Measurements from ENCODE around the gene B4GALNT2. TPM values are rescaled to one million over a fixed set of nuclear protein-coding genes. Genes with fewer than 3 reads are reported as not detected.

The B4GALNT2 gene
- total RNA-seq, 2 donors from 2014 or later: not detected

DNA sequence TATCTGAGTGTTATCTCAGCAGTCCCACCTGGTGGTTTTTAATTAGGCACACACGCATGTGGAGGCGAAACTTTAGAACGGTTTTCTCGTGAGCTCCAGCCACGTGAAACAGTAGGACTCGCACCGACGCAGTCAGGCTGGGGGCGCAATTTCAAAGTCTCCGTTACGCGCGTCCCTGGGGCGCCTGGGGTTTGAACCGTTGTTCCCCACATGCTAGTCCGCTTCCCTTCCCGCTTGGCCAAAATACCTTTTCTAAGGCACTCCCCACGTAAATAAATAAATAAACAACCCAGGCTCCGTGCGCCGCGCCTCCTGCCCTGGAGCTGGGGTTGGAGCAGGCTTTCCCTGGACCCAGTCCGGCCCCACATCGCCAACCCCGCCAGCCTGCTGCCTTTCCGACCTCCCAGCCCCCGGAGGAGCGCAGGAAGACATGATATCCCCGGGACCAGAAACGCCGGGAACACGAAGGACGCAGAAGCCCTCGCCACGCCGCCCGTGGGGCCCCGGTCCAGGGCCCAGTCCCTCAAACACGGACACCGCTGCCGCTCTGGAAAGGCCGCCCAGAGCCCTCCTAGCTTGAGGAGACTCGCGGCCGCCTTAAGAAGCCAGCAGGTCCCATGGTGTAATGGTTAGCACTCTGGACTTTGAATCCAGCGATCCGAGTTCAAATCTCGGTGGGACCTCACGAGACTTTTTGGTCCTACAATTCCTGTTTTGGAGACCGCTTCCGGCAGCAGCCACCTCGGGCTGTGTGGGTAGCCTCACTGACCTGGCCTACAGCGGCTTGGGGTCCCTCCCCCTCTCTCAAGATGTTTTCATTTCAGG is 59.6 kb downstream of the B4GALNT2 start:
- H3K4me1 Mint-ChIP-seq (ENCODE audit: low read depth): peaks cover 53% of the 10 kb centered on the region
- H3K9me3 Mint-ChIP-seq: no peaks in the 10 kb centered on the region
- no peaks in the 10 kb centered on the region for H3K27me3 Mint-ChIP-seq (ENCODE audit: low read depth)

GRCh38 chr17:49193513-49194296 is 61.1 kb downstream of the B4GALNT2 start:
- DNase-seq: peak in 1 of 2 donors; percentile 18
- ATAC-seq (replicated peaks in 1 of 2): no peak
- peak overlapping the region; percentile 93 to 98 for H3K4me3 Mint-ChIP-seq
- H3K27ac Mint-ChIP-seq: peak overlapping the region; percentile 99
- no peaks in the 10 kb centered on the region for H3K9me3 Mint-ChIP-seq
- H3K4me1 Mint-ChIP-seq (ENCODE audit: low read depth): peaks cover 53% of the 10 kb centered on the region
- no peaks in the 10 kb centered on the region for H3K27me3 Mint-ChIP-seq (ENCODE audit: low read depth)
- H3K36me3 Mint-ChIP-seq (ENCODE audit: insufficient read depth in 2 of 2): no peaks in the 10 kb centered on the region

More for the DNA sequence above, 59.6 kb downstream of the B4GALNT2 start:
- H3K4me3 Mint-ChIP-seq: peak overlapping the region; percentile 93 to 98
- peak; percentile 84 to 94 for DNase-seq
- no peaks in the 10 kb centered on the region for H3K36me3 Mint-ChIP-seq (ENCODE audit: insufficient read depth in 2 of 2)
- H3K27ac Mint-ChIP-seq: peak overlapping the region; percentile 99
- ATAC-seq (replicated peaks in 1 of 2): peak; percentile 42 to 72

- ATAC-seq (replicated peaks in 1 of 2): no peak
- H3K36me3 Mint-ChIP-seq (ENCODE audit: insufficient read depth in 2 of 2): no peaks in the 10 kb centered on the region
- H3K27ac Mint-ChIP-seq: no peak overlapping the region
Observed at GRCh38 chr17:49194297-49194607, 61.7 kb downstream of the B4GALNT2 start.

DNA sequence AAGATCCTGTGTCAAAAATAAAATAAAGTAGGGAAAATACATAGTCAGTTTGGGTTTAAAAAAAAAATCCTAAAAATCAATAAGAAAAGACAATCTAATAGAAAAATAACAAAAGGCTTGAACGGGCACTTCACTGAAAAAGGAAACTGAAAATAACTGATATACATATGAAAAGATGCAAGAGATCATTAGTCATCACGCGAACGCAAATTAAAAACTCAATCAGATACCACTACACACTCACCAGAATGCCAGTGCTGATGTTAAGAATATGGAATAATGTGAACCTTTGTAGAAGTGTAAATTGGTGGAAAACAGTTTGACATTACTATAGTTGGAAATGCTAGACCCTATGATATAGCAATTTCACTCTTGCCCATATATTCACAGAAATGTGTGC is 63.2 kb downstream of the B4GALNT2 start:
- peak overlapping the region; percentile 41 to 54 for H3K4me3 Mint-ChIP-seq
- H3K4me1 Mint-ChIP-seq (ENCODE audit: low read depth): peaks cover 49% of the 10 kb centered on the region

More at GRCh38 chr17:49194297-49194607, 61.7 kb downstream of the B4GALNT2 start:
- no peak for DNase-seq
- Mint-ChIP-seq H3K27me3 (ENCODE audit: low read depth) (no peaks in the 10 kb centered on the region), H3K4me1 (ENCODE audit: low read depth) (peaks cover 53% of the 10 kb centered on the region), H3K4me3 (peak overlapping the region; percentile 93 to 98), H3K9me3 (no peaks in the 10 kb centered on the region)

GRCh38 chr17:49196520-49196919 is 64.0 kb downstream of the B4GALNT2 start:
- Mint-ChIP-seq H3K9me3 (no peaks in the 10 kb centered on the region), H3K27ac (no peak overlapping the region), H3K36me3 (ENCODE audit: insufficient read depth in 2 of 2) (no peaks in the 10 kb centered on the region), H3K4me1 (ENCODE audit: low read depth) (peaks cover 44% of the 10 kb centered on the region), H3K4me3 (no peak overlapping the region), H3K27me3 (ENCODE audit: low read depth) (no peaks in the 10 kb centered on the region)
- ATAC-seq (replicated peaks in 1 of 2) (no peak), DNase-seq (no peak)

More for the DNA sequence above, 63.2 kb downstream of the B4GALNT2 start:
- ATAC-seq (replicated peaks in 1 of 2): no peak
- H3K36me3 Mint-ChIP-seq (ENCODE audit: insufficient read depth in 2 of 2): no peaks in the 10 kb centered on the region
- no peaks in the 10 kb centered on the region for H3K27me3 Mint-ChIP-seq (ENCODE audit: low read depth)
- peak overlapping the region; percentile 78 for H3K27ac Mint-ChIP-seq
- H3K9me3 Mint-ChIP-seq: no peaks in the 10 kb centered on the region
- DNase-seq: no peak

DNA sequence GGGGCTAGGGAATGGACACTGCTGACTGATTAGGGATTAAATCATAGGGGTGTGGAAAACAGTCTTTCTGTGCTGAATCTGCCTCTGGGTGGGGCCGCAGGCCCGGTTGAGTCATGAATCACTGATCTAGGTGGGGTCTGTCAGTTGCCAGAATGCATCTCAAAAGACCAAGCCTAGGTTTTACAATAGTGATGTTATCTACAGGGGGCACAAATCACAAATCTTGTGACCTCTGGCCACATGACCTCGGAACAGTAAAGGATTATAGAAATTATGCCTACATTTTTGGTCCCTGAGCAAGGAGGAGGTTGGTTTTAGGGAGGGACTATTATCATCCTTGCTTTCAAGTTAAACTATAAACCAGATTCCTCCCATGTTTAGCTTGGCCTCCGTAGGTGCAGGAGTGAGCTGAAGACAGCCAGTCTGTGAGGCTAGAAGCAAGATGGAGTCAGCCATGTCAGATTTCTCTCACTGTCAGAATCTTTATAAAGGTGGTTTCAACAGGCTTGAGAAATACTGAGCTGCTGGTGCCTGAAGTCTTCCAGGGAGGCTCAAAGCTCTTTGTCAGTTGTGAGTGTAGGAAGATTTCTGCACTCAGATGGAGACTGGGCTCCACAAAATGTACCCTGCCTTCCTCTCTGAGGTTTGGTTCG is 64.9 kb downstream of the B4GALNT2 start:
- Mint-ChIP-seq H3K9me3 (no peaks in the 10 kb centered on the region), H3K36me3 (ENCODE audit: insufficient read depth in 2 of 2) (no peaks in the 10 kb centered on the region), H3K27ac (no peak overlapping the region), H3K27me3 (ENCODE audit: low read depth) (no peaks in the 10 kb centered on the region), H3K4me1 (ENCODE audit: low read depth) (peaks cover 36% of the 10 kb centered on the region), H3K4me3 (no peak overlapping the region)
- ATAC-seq (replicated peaks in 1 of 2) (no peak), DNase-seq (no peak)

GRCh38 chr17:49198211-49198610 is 65.6 kb downstream of the B4GALNT2 start:
- Mint-ChIP-seq H3K36me3 (ENCODE audit: insufficient read depth in 2 of 2) (no peaks in the 10 kb centered on the region), H3K4me3 (no peak overlapping the region), H3K27ac (no peak overlapping the region), H3K9me3 (no peaks in the 10 kb centered on the region), H3K4me1 (ENCODE audit: low read depth) (peaks cover 29% of the 10 kb centered on the region), H3K27me3 (ENCODE audit: low read depth) (no peaks in the 10 kb centered on the region)
- DNase-seq: no peak
- ATAC-seq (replicated peaks in 1 of 2): no peak

DNA sequence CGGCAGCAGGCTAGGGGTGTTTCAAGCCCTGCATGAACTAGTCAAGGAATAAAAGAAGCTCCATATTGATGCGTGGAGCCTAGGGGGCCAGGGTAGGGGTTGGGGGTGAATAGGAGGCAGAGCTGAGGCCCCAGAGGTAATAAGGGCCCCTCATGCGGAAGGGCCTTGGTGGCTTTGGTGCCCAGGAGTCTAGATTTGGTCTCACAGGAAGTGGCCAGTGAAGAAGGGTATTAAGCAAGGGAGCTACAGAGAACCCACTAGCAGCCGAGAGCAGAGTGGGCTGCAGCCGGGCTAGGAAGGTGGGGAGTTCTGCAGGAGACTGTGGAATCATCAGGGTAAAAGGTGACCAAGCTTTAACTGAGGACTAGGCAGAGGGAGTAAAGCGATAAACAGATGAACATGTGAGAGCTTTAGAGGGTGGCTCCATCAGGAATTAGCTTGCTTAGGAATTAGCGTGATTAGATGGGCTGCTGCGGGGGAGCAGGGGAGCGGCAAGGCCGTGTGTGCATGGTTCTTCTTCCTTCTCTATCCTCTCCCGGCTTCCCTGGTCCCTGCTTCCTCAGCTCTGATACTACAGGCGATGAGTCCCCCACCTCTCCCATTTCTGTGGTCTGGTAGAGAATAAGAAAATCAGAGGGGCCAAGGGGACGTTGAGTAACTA is 68.0 kb downstream of the B4GALNT2 start:
- H3K4me1 Mint-ChIP-seq (ENCODE audit: low read depth): peaks cover 6% of the 10 kb centered on the region
- ATAC-seq (replicated peaks in 1 of 2): no peak
- no peak for DNase-seq
- H3K27ac Mint-ChIP-seq: no peak overlapping the region
- H3K4me3 Mint-ChIP-seq: no peak overlapping the region
- H3K9me3 Mint-ChIP-seq: no peaks in the 10 kb centered on the region
- no peaks in the 10 kb centered on the region for H3K27me3 Mint-ChIP-seq (ENCODE audit: low read depth)
- H3K36me3 Mint-ChIP-seq (ENCODE audit: insufficient read depth in 2 of 2): peaks cover 0 to 3% of the 10 kb centered on the region in 2 donors

DNA sequence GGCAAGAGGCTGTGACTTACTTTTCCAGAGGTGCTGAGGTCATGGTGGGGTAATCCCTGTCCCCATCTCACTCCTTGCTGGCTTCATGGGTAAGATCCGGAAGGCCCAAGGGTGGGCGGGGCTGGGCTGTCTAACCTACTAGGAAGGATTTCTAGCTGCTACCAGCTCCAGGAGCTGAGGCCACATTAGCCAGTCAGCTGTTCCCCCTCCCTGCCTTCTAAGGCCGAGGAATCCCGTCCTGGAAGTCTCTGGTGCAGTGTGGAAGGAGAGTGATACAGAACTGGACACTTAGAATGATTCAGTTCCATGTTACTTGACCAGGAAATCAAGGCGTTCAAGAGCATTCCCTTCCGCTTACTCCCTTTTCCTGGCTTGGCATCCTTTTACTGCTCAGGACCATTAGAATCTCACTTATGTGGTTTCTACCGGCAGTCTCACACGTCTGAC is 68.9 kb downstream of the B4GALNT2 start:
- Mint-ChIP-seq H3K27me3 (ENCODE audit: low read depth) (no peaks in the 10 kb centered on the region), H3K4me1 (ENCODE audit: low read depth) (no peaks in the 10 kb centered on the region), H3K9me3 (no peaks in the 10 kb centered on the region), H3K4me3 (no peak overlapping the region), H3K36me3 (ENCODE audit: insufficient read depth in 2 of 2) (peaks cover 3 to 5% of the 10 kb centered on the region in 2 donors), H3K27ac (no peak overlapping the region)
- no peak for ATAC-seq (replicated peaks in 1 of 2)
- no peak for DNase-seq

DNA sequence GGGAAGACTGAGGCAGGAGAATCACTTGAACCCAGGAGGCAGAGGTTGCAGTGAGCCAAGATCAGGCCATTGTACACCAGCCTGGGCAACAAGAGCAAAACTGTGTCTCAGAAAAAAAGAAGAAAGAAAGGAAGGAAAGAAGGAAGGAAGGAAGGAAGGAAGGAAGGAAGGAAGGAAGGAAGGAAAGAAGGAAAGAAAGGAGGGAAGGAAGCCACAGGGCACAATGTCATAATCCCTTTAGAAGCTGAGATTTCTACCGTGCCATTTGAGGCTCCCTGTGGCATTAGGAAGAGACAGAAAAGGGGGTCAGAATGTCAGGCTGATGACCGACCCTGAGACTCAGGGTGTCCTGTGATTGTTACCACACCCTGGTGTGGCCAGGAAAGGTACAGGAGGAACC is 71.2 kb downstream of the B4GALNT2 start:
- no peak overlapping the region for H3K27ac Mint-ChIP-seq
- peaks cover 3 to 8% of the 10 kb centered on the region in 2 donors for H3K36me3 Mint-ChIP-seq (ENCODE audit: insufficient read depth in 2 of 2)
- DNase-seq: no peak
- peaks cover 3% of the 10 kb centered on the region for H3K4me1 Mint-ChIP-seq (ENCODE audit: low read depth)
- no peaks in the 10 kb centered on the region for H3K27me3 Mint-ChIP-seq (ENCODE audit: low read depth)
- H3K9me3 Mint-ChIP-seq: no peaks in the 10 kb centered on the region
- no peak overlapping the region for H3K4me3 Mint-ChIP-seq
- ATAC-seq (replicated peaks in 1 of 2): no peak

DNA sequence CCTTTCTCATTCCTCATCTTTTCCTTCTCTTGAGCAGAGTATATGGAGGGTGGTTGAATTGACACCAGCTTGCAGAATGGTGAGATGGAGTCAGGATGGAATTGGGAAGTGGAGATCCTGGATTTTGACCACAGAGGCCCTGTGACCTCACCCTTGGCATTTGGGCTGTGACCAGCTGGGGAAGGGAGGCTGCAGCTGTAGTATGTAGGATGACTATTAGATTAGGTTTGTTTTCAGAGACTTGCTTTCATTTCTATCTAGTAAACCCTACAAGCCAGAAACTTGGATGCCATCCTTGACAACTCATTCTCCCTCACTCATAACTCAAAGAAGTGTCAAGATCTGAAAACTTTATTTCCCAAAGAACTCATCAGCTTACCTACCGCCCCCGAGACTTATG is 71.9 kb downstream of the B4GALNT2 start:
- no peaks in the 10 kb centered on the region for H3K9me3 Mint-ChIP-seq
- DNase-seq (no peak), ATAC-seq (replicated peaks in 1 of 2) (no peak)
- no peak overlapping the region for H3K4me3 Mint-ChIP-seq
- H3K36me3 Mint-ChIP-seq (ENCODE audit: insufficient read depth in 2 of 2): peaks cover 3 to 8% of the 10 kb centered on the region in 2 donors
- peaks cover 11% of the 10 kb centered on the region for H3K4me1 Mint-ChIP-seq (ENCODE audit: low read depth)
- H3K27me3 Mint-ChIP-seq (ENCODE audit: low read depth): no peaks in the 10 kb centered on the region
- H3K27ac Mint-ChIP-seq: no peak overlapping the region

DNA sequence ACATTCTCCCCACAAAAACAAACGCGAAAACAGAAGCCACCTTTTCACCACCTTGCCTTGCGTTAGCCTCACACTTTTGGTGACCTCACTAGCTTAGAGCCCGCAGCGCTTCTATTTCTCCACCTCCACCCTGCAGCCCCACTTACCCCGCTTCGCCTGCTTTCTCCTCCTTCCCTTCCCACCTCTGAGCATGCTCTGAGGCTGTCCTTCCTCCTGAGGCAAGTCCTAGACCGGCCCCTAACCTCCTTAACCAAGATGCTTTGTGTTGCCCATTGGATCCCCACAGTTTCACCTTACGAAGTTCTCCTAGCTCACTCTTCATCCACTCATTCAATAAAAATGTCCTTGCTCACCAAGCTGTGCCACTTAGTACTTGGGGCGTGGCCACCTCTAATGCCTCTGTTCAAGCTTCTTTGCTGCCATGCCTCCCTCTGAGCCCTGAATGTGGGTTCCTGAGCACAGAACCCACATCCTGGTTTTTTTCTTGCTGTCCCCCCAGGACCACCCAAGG is 76.5 kb downstream of the B4GALNT2 start:
- peak overlapping the region; percentile 93 for H3K27ac Mint-ChIP-seq
- peak in 1 of 2 donors; percentile 20 for DNase-seq
- H3K36me3 Mint-ChIP-seq (ENCODE audit: insufficient read depth in 2 of 2): peaks cover 5 to 11% of the 10 kb centered on the region in 2 donors
- peak; percentile 8 to 20 for ATAC-seq (replicated peaks in 1 of 2)
- H3K4me1 Mint-ChIP-seq (ENCODE audit: low read depth): peaks cover 52% of the 10 kb centered on the region
- peak overlapping the region; percentile 92 to 96 for H3K4me3 Mint-ChIP-seq
- H3K9me3 Mint-ChIP-seq: no peaks in the 10 kb centered on the region
- no peaks in the 10 kb centered on the region for H3K27me3 Mint-ChIP-seq (ENCODE audit: low read depth)
